Measurements from ENCODE around the gene ZNF280B. TPM values are rescaled to one million over a fixed set of nuclear protein-coding genes. Genes with fewer than 3 reads are reported as not detected.
"Not testable (repeated sequence)": the region's sequence is repeated elsewhere in the genome, so short reads cannot be mapped to it uniquely, and the experiment has no call there.

Gene ZNF280B
- total RNA-seq, 1 experiment from 2014 or later, result 2.7 TPM

GRCh38 chr22:22510833-22511232 is 2.3 kb upstream of the ZNF280B start:
- H3K36me3 ChIP-seq; H3K4me3 ChIP-seq; DNase-seq (ENCODE audit: low read depth in 1 of 2, low spot score in 2 of 2); H3K4me1 ChIP-seq (replicated peaks); H3K27ac ChIP-seq; H3K27me3 ChIP-seq (replicated peaks); H3K9me3 ChIP-seq (replicated peaks): not testable (repeated sequence)

DNA sequence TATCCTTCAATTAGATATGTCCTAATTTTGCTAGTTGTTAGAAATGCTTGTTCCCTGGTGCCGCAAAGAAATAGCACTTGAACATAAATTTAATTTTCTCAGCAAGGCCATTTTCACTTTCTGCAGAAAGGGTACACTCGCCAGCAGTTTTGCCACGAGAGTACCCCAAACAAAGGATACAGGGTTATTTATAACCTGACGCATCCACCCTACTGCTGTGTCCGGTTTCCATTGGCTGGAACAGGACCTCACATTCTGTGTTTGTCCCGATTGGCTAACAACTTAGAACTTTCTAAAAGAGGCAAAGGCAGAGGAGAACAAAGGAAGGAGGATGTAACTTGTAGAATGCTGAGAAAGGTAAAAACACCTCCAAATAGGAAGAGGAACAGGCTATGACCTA is 1.4 kb upstream of the ZNF280B start:
- H3K4me3 ChIP-seq; H3K27ac ChIP-seq; H3K27me3 ChIP-seq (replicated peaks); H3K4me1 ChIP-seq (replicated peaks); H3K9me3 ChIP-seq (replicated peaks); DNase-seq (ENCODE audit: low read depth in 1 of 2, low spot score in 2 of 2); H3K36me3 ChIP-seq: not testable (repeated sequence)

DNA sequence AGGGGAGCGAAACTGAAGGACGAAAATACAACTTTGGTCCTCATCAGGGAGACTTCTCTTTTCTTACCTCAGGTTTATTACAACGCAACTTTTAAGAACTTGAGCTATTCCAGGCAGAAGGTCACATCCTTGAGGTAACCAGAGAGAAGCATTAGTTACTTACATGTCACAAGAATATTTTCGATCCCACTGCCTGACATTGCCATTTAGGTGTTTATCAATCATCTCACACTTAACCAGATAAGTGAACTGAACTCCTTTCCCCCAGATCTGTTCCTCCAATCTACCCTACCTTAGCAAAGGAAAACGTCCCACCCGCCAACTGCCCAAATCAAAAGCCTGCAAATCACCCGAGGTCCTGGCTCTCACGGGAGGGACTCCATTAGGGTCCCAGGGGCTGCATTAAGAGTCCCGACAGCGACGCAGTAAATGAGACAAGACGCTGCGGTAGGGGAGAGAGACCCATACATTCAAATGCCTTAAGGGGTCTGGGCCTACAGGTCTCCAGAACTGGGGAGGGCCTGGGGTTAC is 734 bp downstream of the ZNF280B start:
- Histone ChIP-seq H3K27me3 (replicated peaks) (no peaks in the 10 kb centered on the region), H3K9me3 (replicated peaks) (peaks cover 5% of the 10 kb centered on the region; the same call in 1 of the 2 replicates), H3K4me1 (replicated peaks) (peaks cover 4% of the 10 kb centered on the region; the same call in 1 of the 2 replicates), H3K36me3 (peaks cover 21% of the 10 kb centered on the region), H3K27ac (no peak overlapping the region), H3K4me3 (peak overlapping the region; percentile 61)
- DNase-seq (ENCODE audit: low read depth in 1 of 2, low spot score in 2 of 2), result peak in 1 of 2 experiments; percentile 6

DNA sequence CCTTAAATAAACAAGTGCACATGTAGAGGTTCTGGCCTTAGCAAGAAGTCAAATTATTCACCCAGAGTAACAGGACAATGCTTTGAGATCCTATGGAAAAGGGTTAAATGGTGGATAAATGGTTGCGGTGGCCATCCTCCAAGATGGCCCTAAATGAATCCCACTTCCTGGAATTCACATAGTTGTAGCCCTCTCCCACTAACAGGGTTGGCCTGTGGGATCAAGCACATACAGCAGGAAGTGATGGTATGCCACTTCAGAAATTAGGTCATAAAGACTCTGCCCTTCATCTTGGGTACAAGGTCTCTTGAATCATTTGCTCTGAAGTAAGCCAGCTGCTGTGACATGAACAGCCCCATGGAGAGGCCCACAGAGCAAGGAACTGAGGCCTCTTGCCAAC is 1.8 kb downstream of the ZNF280B start:
- no peak overlapping the region for H3K27ac ChIP-seq
- H3K36me3 ChIP-seq, result peaks cover 21% of the 10 kb centered on the region
- peaks cover 5% of the 10 kb centered on the region; the same call in 1 of the 2 replicates for H3K9me3 ChIP-seq (replicated peaks)
- H3K4me1 ChIP-seq (replicated peaks), result peaks cover 4% of the 10 kb centered on the region; the same call in 1 of the 2 replicates
- no peaks in the 10 kb centered on the region for H3K27me3 ChIP-seq (replicated peaks)
- DNase-seq (ENCODE audit: low read depth in 1 of 2, low spot score in 2 of 2), result no peak
- H3K4me3 ChIP-seq, result no peak overlapping the region

DNA sequence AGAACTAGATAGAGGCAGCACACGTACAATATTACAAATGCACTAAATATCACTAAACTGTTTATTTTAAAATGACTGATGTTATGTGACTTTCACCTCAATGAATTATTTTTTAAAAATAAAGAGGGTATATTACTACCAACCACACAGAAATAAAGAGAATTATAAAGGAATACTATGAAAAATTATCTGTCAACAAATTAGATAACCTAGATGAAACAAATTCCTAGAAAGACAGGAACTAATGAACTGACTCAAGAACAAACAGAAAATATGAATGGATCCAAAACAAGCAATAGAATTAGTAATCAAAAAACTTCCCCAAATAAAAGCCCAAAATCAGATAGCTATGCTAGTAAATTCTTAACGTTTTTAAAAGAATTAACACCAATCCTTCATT is 10.3 kb downstream of the ZNF280B start:
- DNase-seq (ENCODE audit: low read depth in 1 of 2, low spot score in 2 of 2), result no peak
- no peaks in the 10 kb centered on the region for H3K27me3 ChIP-seq (replicated peaks)

GRCh38 chr22:22491589-22491988 is 17.0 kb downstream of the ZNF280B start:
- H3K27ac ChIP-seq; H3K27me3 ChIP-seq (replicated peaks); H3K9me3 ChIP-seq (replicated peaks); H3K4me3 ChIP-seq; H3K4me1 ChIP-seq (replicated peaks); DNase-seq (ENCODE audit: low read depth in 1 of 2, low spot score in 2 of 2): not testable (repeated sequence)
- H3K36me3 ChIP-seq, result peaks cover 25% of the 10 kb centered on the region

More for the DNA sequence above, 10.3 kb downstream of the ZNF280B start:
- H3K4me1 ChIP-seq (replicated peaks), result no peaks in the 10 kb centered on the region
- no peak overlapping the region for H3K4me3 ChIP-seq
- H3K9me3 ChIP-seq (replicated peaks), result no peaks in the 10 kb centered on the region
- H3K27ac ChIP-seq, result no peak overlapping the region
- H3K36me3 ChIP-seq, result peaks cover 6% of the 10 kb centered on the region; the same call in 1 of the 2 replicates

- Histone ChIP-seq H3K36me3 (peaks cover 26% of the 10 kb centered on the region), H3K27me3 (replicated peaks) (no peaks in the 10 kb centered on the region), H3K4me3 (no peak overlapping the region), H3K27ac (no peak overlapping the region), H3K9me3 (replicated peaks) (no peaks in the 10 kb centered on the region), H3K4me1 (replicated peaks) (peaks cover 7% of the 10 kb centered on the region; the same call in 1 of the 2 replicates)
- no peak for DNase-seq (ENCODE audit: low read depth in 1 of 2, low spot score in 2 of 2)
Observed at GRCh38 chr22:22488736-22489135, 19.8 kb downstream of the ZNF280B start.

GRCh38 chr22:22487869-22488597 is 20.5 kb downstream of the ZNF280B start:
- H3K4me3 ChIP-seq, result no peak overlapping the region
- no peak for DNase-seq (ENCODE audit: low read depth in 1 of 2, low spot score in 2 of 2)
- H3K9me3 ChIP-seq (replicated peaks), result no peaks in the 10 kb centered on the region
- no peaks in the 10 kb centered on the region for H3K27me3 ChIP-seq (replicated peaks)
- no peak overlapping the region for H3K27ac ChIP-seq
- H3K36me3 ChIP-seq, result peaks cover 20% of the 10 kb centered on the region
- peaks cover 7% of the 10 kb centered on the region; the same call in 1 of the 2 replicates for H3K4me1 ChIP-seq (replicated peaks)

- Histone ChIP-seq H3K36me3 (peaks cover 20% of the 10 kb centered on the region), H3K9me3 (replicated peaks) (no peaks in the 10 kb centered on the region), H3K27ac (0 out of 2 replicates have a peak overlapping the region, but pooled peaks have one; percentile 56), H3K4me1 (replicated peaks) (peaks cover 7% of the 10 kb centered on the region; the same call in 1 of the 2 replicates), H3K27me3 (replicated peaks) (no peaks in the 10 kb centered on the region), H3K4me3 (no peak overlapping the region)
- DNase-seq (ENCODE audit: low read depth in 1 of 2, low spot score in 2 of 2), result peak; percentile 47
Observed at GRCh38 chr22:22487059-22487458, 21.5 kb downstream of the ZNF280B start.

- Histone ChIP-seq H3K36me3 (peaks cover 20% of the 10 kb centered on the region), H3K27me3 (replicated peaks) (no peaks in the 10 kb centered on the region), H3K4me3 (no peak overlapping the region), H3K4me1 (replicated peaks) (peaks cover 7% of the 10 kb centered on the region; the same call in 1 of the 2 replicates), H3K27ac (peak overlapping the region; percentile 56), H3K9me3 (replicated peaks) (no peaks in the 10 kb centered on the region)
- DNase-seq (ENCODE audit: low read depth in 1 of 2, low spot score in 2 of 2), result no peak
Observed at GRCh38 chr22:22486132-22486899, 22.2 kb downstream of the ZNF280B start.

GRCh38 chr22:22485524-22485923 is 23.0 kb downstream of the ZNF280B start:
- no peak for DNase-seq (ENCODE audit: low read depth in 1 of 2, low spot score in 2 of 2)
- no peak overlapping the region for H3K27ac ChIP-seq

GRCh38 chr22:22484023-22484422 is 24.5 kb downstream of the ZNF280B start:
- no peaks in the 10 kb centered on the region for H3K9me3 ChIP-seq (replicated peaks)
- no peak for DNase-seq (ENCODE audit: low read depth in 1 of 2, low spot score in 2 of 2)
- H3K4me3 ChIP-seq, result no peak overlapping the region
- H3K4me1 ChIP-seq (replicated peaks), result peaks cover 7% of the 10 kb centered on the region; the same call in 1 of the 2 replicates
- H3K27me3 ChIP-seq (replicated peaks), result no peaks in the 10 kb centered on the region; the same call in 1 of the 2 replicates
- no peak overlapping the region for H3K27ac ChIP-seq
- H3K36me3 ChIP-seq, result peaks cover 15% of the 10 kb centered on the region

More at GRCh38 chr22:22485524-22485923, 23.0 kb downstream of the ZNF280B start:
- no peaks in the 10 kb centered on the region for H3K9me3 ChIP-seq (replicated peaks)
- no peak overlapping the region for H3K4me3 ChIP-seq
- peaks cover 17% of the 10 kb centered on the region for H3K36me3 ChIP-seq
- H3K4me1 ChIP-seq (replicated peaks), result peaks cover 7% of the 10 kb centered on the region; the same call in 1 of the 2 replicates
- no peaks in the 10 kb centered on the region for H3K27me3 ChIP-seq (replicated peaks)

- Histone ChIP-seq H3K4me3 (no peak overlapping the region), H3K4me1 (replicated peaks) (no peaks in the 10 kb centered on the region), H3K9me3 (replicated peaks) (no peaks in the 10 kb centered on the region), H3K27me3 (replicated peaks) (no peaks in the 10 kb centered on the region; the same call in 1 of the 2 replicates), H3K36me3 (0 out of 2 replicates have a peak, but pooled peaks cover 3% of the 10 kb centered on the region), H3K27ac (no peak overlapping the region)
- no peak for DNase-seq (ENCODE audit: low read depth in 1 of 2, low spot score in 2 of 2)
Observed at GRCh38 chr22:22480940-22481339, 27.6 kb downstream of the ZNF280B start.

All from SJSA1 (cell line).